CD4-positive, CD25-positive, alpha-beta regulatory T cell (primary cell): ENCODE measurements around the gene ARHGEF6. TPM values are rescaled to one million over a fixed set of nuclear protein-coding genes. Genes with fewer than 3 reads are reported as not detected.

ENCODE experiments used
- ATAC-seq, 2 donors: fragments of 150-1000 bp; cut with Tn5 transposase; one replicate each; pipeline ENCODE4 v1.10.0; 2021; ENCODE audit warnings: low read depth in 2 of 2, moderate number of reproducible peaks in 2 of 2, moderate library complexity in 1 of 2
- DNase-seq, 3 donors: peaks; one replicate each; pipeline versions ENCODE4 v3.0.0 to v3.0.0-alpha.2; 2012 to 2022; ENCODE audit warnings: mixed read lengths in 1 of 3
- H3K27ac ChIP-seq: one replicate; pipeline ENCODE4 v1.7.0; 2013; ENCODE audit warnings: mild to moderate bottlenecking, low read length; ENCODE audit not compliant: insufficient read depth, poor library complexity, severe bottlenecking
- H3K27me3 ChIP-seq: one replicate; pipeline ENCODE4 v1.7.0; 2013; ENCODE audit warnings: low read length; ENCODE audit not compliant: control insufficient read depth, insufficient read depth
- H3K36me3 ChIP-seq: one replicate; pipeline ENCODE4 v1.7.0; 2013; ENCODE audit warnings: mild to moderate bottlenecking, low read length, moderate library complexity; ENCODE audit not compliant: control insufficient read depth, insufficient read depth
- H3K4me1 ChIP-seq: 2 replicates; pipeline ENCODE4 v1.7.0; 2013; ENCODE audit warnings: mild to moderate bottlenecking, low read length; ENCODE audit not compliant: insufficient read depth, control insufficient read depth, poor library complexity, severe bottlenecking
- H3K4me3 ChIP-seq: one replicate; pipeline ENCODE4 v1.7.0; 2013; ENCODE audit warnings: low read depth, mild to moderate bottlenecking, low read length, moderate library complexity
- H3K9me3 ChIP-seq, 2 experiments: 1 replicate in 1 of 2; 2 replicates in 1 of 2; pipeline ENCODE4 v1.7.0; 2013; ENCODE audit warnings: low read length in 2 of 2, mild to moderate bottlenecking in 1 of 2, moderate library complexity in 1 of 2; ENCODE audit not compliant: control insufficient read depth in 2 of 2
- H3K27ac Mint-ChIP-seq, 3 donors: one replicate each; pipeline ENCODE4 v1.8.0; 2020 to 2022; ENCODE audit warnings: mild to moderate bottlenecking in 3 of 3, mixed read lengths in 3 of 3, moderate library complexity in 2 of 3
- H3K27me3 Mint-ChIP-seq: one replicate; pipeline ENCODE4 v1.8.0; 2022; ENCODE audit warnings: mild to moderate bottlenecking, mixed read lengths
- H3K36me3 Mint-ChIP-seq: one replicate; pipeline ENCODE4 v1.8.0; 2020; ENCODE audit warnings: mixed read lengths
- H3K4me1 Mint-ChIP-seq, 4 donors: one replicate each; pipeline ENCODE4 v1.8.0; 2020 to 2022; ENCODE audit warnings: mixed read lengths in 4 of 4, mild to moderate bottlenecking in 1 of 4
- H3K4me3 Mint-ChIP-seq, 4 donors: one replicate each; pipeline ENCODE4 v1.8.0; 2020 to 2022; ENCODE audit warnings: mild to moderate bottlenecking in 4 of 4, mixed read lengths in 4 of 4, moderate library complexity in 3 of 4
- H3K9me3 Mint-ChIP-seq, 7 donors: one replicate each; pipeline ENCODE4 v1.8.0; 2020 to 2022; ENCODE audit warnings: mixed read lengths in 7 of 7, mild to moderate bottlenecking in 3 of 7, moderate library complexity in 2 of 7
- polyA plus RNA-seq, 4 donors: library from polyadenylated mRNA; unstranded; fragments of 300-500 nt; fragmentation: Illumina TruSeq; gene quantifications; one replicate each; pipeline ENCODE4 v1.2.3, GENCODE V29; 2021
- total RNA-seq: library from RNA; stranded (reverse); gene quantifications from one replicate; pipeline ENCODE4 v1.2.3, GENCODE V29; 2022

Gene ARHGEF6
- total and polyA plus RNA-seq, 5 donors from 2014 or later: 83.0 to 111 (median 87.8) TPM

DNA sequence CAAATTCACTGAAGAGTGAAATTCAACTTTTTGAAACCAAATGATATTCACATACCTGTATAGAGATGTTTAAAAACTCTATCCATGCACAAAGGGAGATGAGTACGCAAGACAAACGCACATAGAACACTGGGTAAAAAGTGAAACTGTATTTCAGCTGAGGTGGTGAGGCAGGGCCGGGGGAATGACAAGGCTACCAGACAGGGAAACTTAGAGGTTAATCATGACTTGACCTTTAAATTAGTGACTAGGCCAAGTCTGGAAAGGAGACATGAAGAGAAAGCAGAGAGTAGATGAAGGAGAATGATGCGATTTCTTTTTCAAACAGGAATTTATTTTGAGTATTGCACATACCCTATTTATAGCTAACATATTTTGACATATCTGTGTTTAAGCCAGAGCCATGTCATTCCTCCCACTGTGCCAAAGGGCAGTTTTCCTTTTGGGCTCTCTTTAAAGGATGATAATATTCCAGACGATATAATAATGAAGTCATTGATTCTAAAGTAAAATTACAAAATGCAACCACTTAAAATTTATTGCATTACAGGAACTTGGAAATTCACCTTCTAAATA is 49.4 kb downstream of the ARHGEF6 start:
- peaks cover 16% of the 10 kb centered on the region for H3K36me3 Mint-ChIP-seq
- H3K4me3 Mint-ChIP-seq: peak overlapping the region in 3 of 4 donors; percentile 14 to 44 (median 23)
- H3K4me1 Mint-ChIP-seq: peaks cover 21 to 59% (median 33%) of the 10 kb centered on the region in 4 donors

GRCh38 chrX:136728393-136728792 is 52.3 kb downstream of the ARHGEF6 start:
- H3K27ac ChIP-seq: no peak overlapping the region
- Mint-ChIP-seq H3K9me3 (no peaks in the 10 kb centered on the region), H3K27me3 (no peaks in the 10 kb centered on the region), H3K4me1 (peaks cover 15 to 42% (median 26%) of the 10 kb centered on the region in 4 donors), H3K27ac (no peak overlapping the region), H3K4me3 (no peak overlapping the region), H3K36me3 (peaks cover 11% of the 10 kb centered on the region)
- no peaks in the 10 kb centered on the region for H3K27me3 ChIP-seq
- DNase-seq (no peak), ATAC-seq (no peak)
- H3K9me3 ChIP-seq: no peaks in the 10 kb centered on the region
- H3K4me1 ChIP-seq: peaks cover 12% of the 10 kb centered on the region
- H3K36me3 ChIP-seq: peaks cover 18% of the 10 kb centered on the region
- H3K4me3 ChIP-seq: no peak overlapping the region

More for the DNA sequence above, 49.4 kb downstream of the ARHGEF6 start:
- Mint-ChIP-seq H3K27ac (peak overlapping the region; percentile 12 to 65 (median 56)), H3K27me3 (no peaks in the 10 kb centered on the region), H3K9me3 (no peaks in the 10 kb centered on the region)
- Histone ChIP-seq H3K36me3 (peaks cover 27% of the 10 kb centered on the region), H3K27ac (no peak overlapping the region), H3K4me1 (peaks cover 19% of the 10 kb centered on the region), H3K9me3 (no peaks in the 10 kb centered on the region), H3K27me3 (no peaks in the 10 kb centered on the region), H3K4me3 (peak overlapping the region; percentile 19)
- DNase-seq: no peak
- ATAC-seq: peak in 1 of 2 donors; percentile 31

GRCh38 chrX:136725441-136726104 is 55.2 kb downstream of the ARHGEF6 start:
- H3K4me3 Mint-ChIP-seq: no peak overlapping the region
- Histone ChIP-seq H3K4me1 (peaks cover 12% of the 10 kb centered on the region), H3K36me3 (peaks cover 23% of the 10 kb centered on the region), H3K27me3 (no peaks in the 10 kb centered on the region), H3K27ac (no peak overlapping the region), H3K4me3 (no peak overlapping the region), H3K9me3 (no peaks in the 10 kb centered on the region)
- H3K27me3 Mint-ChIP-seq: no peaks in the 10 kb centered on the region
- no peak for ATAC-seq
- H3K27ac Mint-ChIP-seq: no peak overlapping the region
- no peak for DNase-seq
- peaks cover 9 to 27% (median 16%) of the 10 kb centered on the region in 4 donors for H3K4me1 Mint-ChIP-seq
- peaks cover 18% of the 10 kb centered on the region for H3K36me3 Mint-ChIP-seq
- H3K9me3 Mint-ChIP-seq: peaks cover 0 to 3% (median 0%) of the 10 kb centered on the region in 7 donors

DNA sequence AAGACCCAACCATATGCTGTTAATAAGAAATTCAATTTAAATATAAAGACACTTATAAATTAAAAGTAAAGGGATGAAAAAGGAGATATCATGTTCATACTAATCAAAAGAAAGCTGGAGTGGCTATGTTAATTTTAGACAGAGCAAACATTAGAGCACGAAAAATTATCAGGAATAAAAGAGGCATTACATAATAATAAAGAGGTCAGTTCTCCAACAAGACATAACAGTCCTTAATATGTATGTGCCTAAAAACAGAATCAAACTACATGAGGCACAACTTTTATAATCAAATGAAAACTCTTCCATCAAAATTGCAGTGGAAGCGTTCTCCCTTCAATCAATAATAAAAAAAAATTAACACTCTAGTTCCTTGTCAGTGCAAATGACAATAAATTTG is 62.6 kb downstream of the ARHGEF6 start:
- peaks cover 16% of the 10 kb centered on the region for H3K36me3 ChIP-seq
- peaks cover 10% of the 10 kb centered on the region for H3K4me1 ChIP-seq
- no peak overlapping the region for H3K4me3 Mint-ChIP-seq
- H3K36me3 Mint-ChIP-seq: peaks cover 10% of the 10 kb centered on the region
- peaks cover 19 to 43% (median 34%) of the 10 kb centered on the region in 4 donors for H3K4me1 Mint-ChIP-seq
- no peak overlapping the region for H3K27ac Mint-ChIP-seq
- no peaks in the 10 kb centered on the region for H3K27me3 Mint-ChIP-seq
- H3K27me3 ChIP-seq: no peaks in the 10 kb centered on the region
- no peaks in the 10 kb centered on the region for H3K9me3 ChIP-seq
- peaks cover 0 to 3% (median 0%) of the 10 kb centered on the region in 7 donors for H3K9me3 Mint-ChIP-seq
- DNase-seq: no peak
- ATAC-seq: no peak
- H3K4me3 ChIP-seq: no peak overlapping the region
- H3K27ac ChIP-seq: no peak overlapping the region

- ATAC-seq: peak in 1 of 2 donors; percentile 34
- Mint-ChIP-seq H3K4me3 (peak overlapping the region; percentile 7 to 72 (median 53)), H3K4me1 (peaks cover 19 to 56% (median 41%) of the 10 kb centered on the region in 4 donors), H3K36me3 (no peaks in the 10 kb centered on the region), H3K27ac (peak overlapping the region; percentile 22 to 98 (median 81)), H3K27me3 (no peaks in the 10 kb centered on the region), H3K9me3 (no peaks in the 10 kb centered on the region)
- Histone ChIP-seq H3K9me3 (no peaks in the 10 kb centered on the region), H3K36me3 (peaks cover 5% of the 10 kb centered on the region), H3K27me3 (no peaks in the 10 kb centered on the region), H3K4me1 (peaks cover 10% of the 10 kb centered on the region), H3K27ac (peak overlapping the region; percentile 61), H3K4me3 (peak overlapping the region; percentile 61)
- no peak for DNase-seq
Measured at GRCh38 chrX:136714626-136715599, 65.8 kb downstream of the ARHGEF6 start.

- ATAC-seq: no peak
- H3K9me3 Mint-ChIP-seq: no peaks in the 10 kb centered on the region
Measured at GRCh38 chrX:136712650-136713310, 68.0 kb downstream of the ARHGEF6 start.

GRCh38 chrX:136711147-136711546 is 69.6 kb downstream of the ARHGEF6 start:
- no peak for DNase-seq
- no peak overlapping the region for H3K4me3 Mint-ChIP-seq
- H3K4me1 Mint-ChIP-seq: peaks cover 12 to 44% (median 27%) of the 10 kb centered on the region in 4 donors

More at GRCh38 chrX:136712650-136713310, 68.0 kb downstream of the ARHGEF6 start:
- Histone ChIP-seq H3K27me3 (no peaks in the 10 kb centered on the region), H3K36me3 (peaks cover 6% of the 10 kb centered on the region), H3K27ac (no peak overlapping the region), H3K4me3 (no peak overlapping the region), H3K4me1 (peaks cover 10% of the 10 kb centered on the region), H3K9me3 (no peaks in the 10 kb centered on the region)
- Mint-ChIP-seq H3K4me3 (no peak overlapping the region), H3K27me3 (no peaks in the 10 kb centered on the region), H3K36me3 (no peaks in the 10 kb centered on the region), H3K4me1 (peaks cover 23 to 58% (median 38%) of the 10 kb centered on the region in 4 donors), H3K27ac (peak overlapping the region in 2 of 3 donors; percentile 78 to 86)
- DNase-seq: no peak

More at GRCh38 chrX:136711147-136711546, 69.6 kb downstream of the ARHGEF6 start:
- Histone ChIP-seq H3K4me3 (no peak overlapping the region), H3K4me1 (peaks cover 10% of the 10 kb centered on the region), H3K9me3 (no peaks in the 10 kb centered on the region), H3K27ac (peak overlapping the region; percentile 14), H3K27me3 (no peaks in the 10 kb centered on the region), H3K36me3 (peaks cover 20% of the 10 kb centered on the region)
- ATAC-seq: peak in 1 of 2 donors; percentile 18
- peaks cover under 1% of the 10 kb centered on the region for H3K36me3 Mint-ChIP-seq
- no peaks in the 10 kb centered on the region for H3K9me3 Mint-ChIP-seq
- H3K27me3 Mint-ChIP-seq: no peaks in the 10 kb centered on the region
- peak overlapping the region; percentile 7 to 84 (median 9) for H3K27ac Mint-ChIP-seq
